HG02981 (cell line): Measurements from ENCODE around the gene CDH16.

ENCODE experiments used
- ATAC-seq: cut with Tn5 transposase; IDR thresholded peaks from one replicate; pipeline ENCODE4 v1.9.1; 2021; ENCODE audit warnings: mild to moderate bottlenecking, moderate library complexity; ENCODE audit not compliant: unreplicated experiment

The CDH16 gene

GRCh38 chr16:66913081-66913480 is 5.6 kb downstream of the CDH16 start:
- no peak for ATAC-seq

- ATAC-seq, result no peak
These were observed 6.9 kb downstream of the CDH16 start for GRCh38 chr16:66911801-66912200.

DNA sequence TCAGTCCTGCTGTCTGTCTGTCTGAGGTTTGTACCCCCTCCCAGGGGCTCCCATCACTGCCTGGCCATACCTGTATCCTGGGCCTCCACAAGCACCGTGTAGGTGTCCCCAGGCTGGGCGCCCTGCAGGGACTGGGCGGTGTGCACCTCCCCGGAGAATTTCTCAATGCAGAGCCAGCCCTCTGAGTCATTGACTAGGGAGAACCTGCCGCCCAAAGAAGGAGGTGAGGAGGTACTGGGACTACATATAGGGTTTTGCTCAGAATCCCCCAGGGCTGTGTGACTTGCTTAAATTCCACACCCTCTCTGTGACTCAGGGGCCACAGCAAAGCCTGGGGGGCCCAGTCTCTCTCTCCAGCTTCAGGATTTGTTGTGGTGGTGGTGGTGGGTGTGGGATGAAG is 7.6 kb downstream of the CDH16 start:
- ATAC-seq, result no peak

GRCh38 chr16:66910175-66910940 is 8.3 kb downstream of the CDH16 start:
- ATAC-seq, result no peak

GRCh38 chr16:66908762-66909559 is 9.7 kb downstream of the CDH16 start:
- ATAC-seq, result no peak

DNA sequence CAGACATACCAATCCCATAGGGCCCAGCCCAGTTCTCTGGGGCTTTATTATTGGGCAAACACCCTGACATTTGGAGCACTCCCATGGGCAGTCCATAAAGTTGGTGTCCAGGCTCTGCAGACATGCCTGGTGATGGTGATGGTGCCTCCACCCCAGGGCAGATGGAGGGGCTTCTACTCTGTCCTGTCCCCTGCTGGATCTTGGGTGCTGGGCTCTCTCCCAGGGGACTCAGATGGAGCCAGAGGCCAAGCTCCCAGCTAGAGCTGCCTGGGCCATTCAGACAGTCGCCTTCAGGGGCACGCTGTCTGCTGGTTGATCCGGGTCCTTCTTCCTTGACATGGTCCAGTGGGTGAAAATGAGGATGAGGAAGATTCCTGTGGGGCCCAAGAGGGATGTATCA is 10.6 kb downstream of the CDH16 start:
- no peak for ATAC-seq

- no peak for ATAC-seq
These were observed 11.5 kb downstream of the CDH16 start for GRCh38 chr16:66906916-66907836.

DNA sequence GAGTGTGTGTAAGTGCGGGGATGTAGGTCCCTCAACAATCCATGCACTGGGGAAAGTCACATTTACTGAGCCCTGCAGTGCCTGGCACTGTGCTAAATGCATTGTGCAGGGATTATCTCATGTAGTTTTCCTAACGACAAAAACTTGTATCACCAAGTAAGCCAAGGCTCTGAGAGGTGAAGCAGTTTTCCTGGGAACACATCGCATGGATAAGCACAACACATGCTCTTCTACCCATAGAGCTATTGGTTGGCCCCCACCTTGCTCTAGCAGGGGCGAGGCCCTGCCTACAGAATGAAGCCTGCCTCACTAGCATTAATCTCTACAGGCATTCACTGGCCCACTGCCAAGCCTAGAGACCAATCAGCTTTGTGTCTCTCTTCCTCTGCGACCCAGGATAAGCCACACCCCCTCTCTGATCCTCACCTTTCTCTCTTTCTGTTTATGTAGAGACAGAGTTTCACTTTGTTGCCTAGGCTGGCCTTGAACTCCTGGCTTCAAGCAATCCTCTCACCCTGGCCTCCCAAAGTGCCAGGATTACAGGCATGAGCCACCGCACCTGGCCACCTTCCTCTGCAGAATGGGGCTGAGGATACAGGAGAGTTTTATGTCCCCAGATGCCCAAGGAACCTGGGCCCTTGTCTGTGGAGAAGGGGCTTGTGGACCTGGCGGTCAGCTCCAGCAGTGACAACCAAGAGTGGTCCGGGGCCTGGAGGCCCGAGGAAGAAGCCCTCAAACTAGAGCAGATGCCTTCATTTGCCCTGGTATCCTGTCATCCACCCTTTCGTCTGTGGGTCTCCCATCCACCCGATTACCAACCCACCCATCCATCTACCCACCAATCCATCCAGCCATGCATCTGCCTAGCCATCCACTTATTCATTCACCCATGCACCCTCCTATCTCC is 12.8 kb downstream of the CDH16 start:
- no peak for ATAC-seq

DNA sequence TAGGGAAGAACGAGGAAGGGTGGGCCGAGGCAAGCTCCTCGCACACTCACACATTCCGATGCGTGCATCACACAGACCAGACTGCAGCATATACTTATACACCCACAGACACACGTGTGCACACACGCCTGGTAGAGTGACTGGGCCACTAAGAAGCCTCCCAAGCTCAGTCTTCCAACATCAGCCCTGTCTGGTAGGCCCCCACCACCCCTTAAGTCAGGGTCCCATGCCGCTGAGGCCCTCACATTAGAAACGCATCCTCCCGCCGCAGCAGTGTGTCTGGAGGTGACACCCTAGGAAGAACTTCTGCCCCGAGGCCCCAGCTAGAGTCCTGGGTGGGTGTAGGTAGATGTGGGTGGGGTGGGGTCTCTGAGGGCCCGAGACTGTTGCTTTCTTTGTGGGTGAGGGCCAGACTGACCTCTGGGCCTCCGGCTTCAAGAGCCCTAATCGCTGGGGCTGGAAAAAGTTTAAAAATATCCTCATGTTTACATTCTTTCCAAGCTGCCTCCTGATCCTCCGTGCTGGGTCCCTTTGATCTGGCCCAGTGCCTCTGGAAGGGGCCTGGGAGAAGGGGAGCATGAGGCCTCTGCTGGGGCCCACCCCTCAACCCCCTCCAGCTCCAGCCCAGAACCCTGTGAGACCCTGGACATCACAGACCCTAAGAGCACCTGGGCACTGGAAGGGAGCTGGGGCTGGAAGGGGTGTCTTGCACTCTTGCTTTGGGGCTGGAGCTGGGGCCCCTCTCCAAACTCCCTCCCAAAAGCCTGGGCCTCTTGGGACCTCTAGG is 13.6 kb downstream of the CDH16 start:
- no peak for ATAC-seq

- ATAC-seq, result no peak
These were observed 14.2 kb downstream of the CDH16 start for GRCh38 chr16:66904428-66904845.

- no peak for ATAC-seq
These were observed 14.9 kb downstream of the CDH16 start for GRCh38 chr16:66903544-66904427.

GRCh38 chr16:66902648-66903543 is 15.8 kb downstream of the CDH16 start:
- no peak for ATAC-seq

- ATAC-seq, result no peak
These were observed 17.1 kb downstream of the CDH16 start for GRCh38 chr16:66901626-66902025.

DNA sequence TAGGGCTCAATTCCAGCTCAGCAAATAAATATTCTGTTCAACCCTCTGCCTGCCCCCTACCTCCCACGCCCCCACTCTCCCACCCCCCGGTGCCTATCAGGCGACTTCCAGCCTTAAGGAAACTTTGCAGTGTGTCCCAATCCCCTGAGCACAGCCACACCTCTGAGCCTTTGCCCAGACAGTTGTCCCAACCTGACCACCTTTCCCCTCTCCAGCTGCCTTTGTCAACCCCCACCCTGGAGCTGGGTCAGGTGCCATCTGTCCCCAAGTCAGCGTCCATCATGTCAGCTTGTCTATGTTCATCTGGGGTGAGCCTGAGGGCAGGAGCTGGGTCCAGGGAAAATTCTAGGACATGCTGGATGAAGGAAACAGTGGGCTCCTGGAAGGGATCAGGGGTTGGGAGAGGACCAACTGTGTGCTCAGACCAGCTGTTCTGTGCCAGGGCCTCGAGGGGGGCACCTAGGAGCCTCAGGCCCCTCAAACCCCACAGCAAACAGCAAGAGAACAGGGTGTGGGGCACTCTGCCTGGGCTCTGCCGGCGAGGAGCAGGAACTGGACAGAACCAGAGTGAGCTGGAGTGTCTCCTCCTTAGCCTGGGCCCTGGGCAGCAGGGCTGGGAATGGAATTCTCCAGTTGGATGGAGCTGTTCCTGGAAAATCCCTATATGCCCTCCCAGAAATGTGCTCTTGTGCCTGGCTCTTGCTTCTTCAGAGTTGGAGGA is 17.8 kb downstream of the CDH16 start:
- ATAC-seq, result no peak

GRCh38 chr16:66899945-66900710 is 18.6 kb downstream of the CDH16 start:
- no peak for ATAC-seq
